Measurements from ENCODE around the gene SYNE1. TPM values are rescaled to one million over a fixed set of nuclear protein-coding genes. Genes with fewer than 3 reads are reported as not detected.

The SYNE1 gene
- polyA plus RNA-seq, 2 of the 4 experiments (the other 2 are of a cell fraction) = 10.5 to 28.5 TPM

DNA sequence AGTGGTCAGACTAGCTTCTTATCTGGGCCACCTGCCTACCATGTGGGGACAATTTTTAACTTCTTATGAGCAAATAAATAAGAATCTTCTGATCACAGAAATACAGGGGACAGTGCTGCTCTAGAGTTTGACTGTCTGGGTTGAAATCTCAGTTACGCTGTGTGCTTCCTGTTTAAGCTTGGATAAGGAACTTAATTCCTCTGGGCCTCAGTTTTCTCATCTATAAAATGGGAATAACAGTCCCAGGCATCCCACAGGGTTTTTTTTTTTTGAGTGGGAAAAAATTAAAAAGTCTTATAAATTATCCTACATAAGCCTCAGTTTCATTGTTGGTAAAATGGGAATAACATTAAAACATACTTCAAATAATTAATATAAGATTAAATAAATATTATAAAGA lies 488.8 kb downstream of the SYNE1 start:
- DNase-seq (ENCODE audit: low read depth in 1 of 2, low spot score in 1 of 2) (no peak), FAIRE-seq (no peak), ATAC-seq (no peak)
- 100% methylated on average over 1 of the region's 1 CpG for WGBS (ENCODE audit: missing lambda C conversion rate)
- no peak overlapping the region for H3K4me2 ChIP-seq
- no peaks in the 10 kb centered on the region for H3K9me3 ChIP-seq
- ChIA-PET POLR2A (no interaction called here), CTCF (no interaction called here)
- no peak overlapping the region for H3K27ac ChIP-seq
- H3K4me3 ChIP-seq = no peak overlapping the region
- H3K4me1 ChIP-seq = no peaks in the 10 kb centered on the region
- no peak for TF ChIP-seq CEBPB (IDR thresholded peaks at IDR 0.05)
- TF ChIP-seq, protein P1, sequence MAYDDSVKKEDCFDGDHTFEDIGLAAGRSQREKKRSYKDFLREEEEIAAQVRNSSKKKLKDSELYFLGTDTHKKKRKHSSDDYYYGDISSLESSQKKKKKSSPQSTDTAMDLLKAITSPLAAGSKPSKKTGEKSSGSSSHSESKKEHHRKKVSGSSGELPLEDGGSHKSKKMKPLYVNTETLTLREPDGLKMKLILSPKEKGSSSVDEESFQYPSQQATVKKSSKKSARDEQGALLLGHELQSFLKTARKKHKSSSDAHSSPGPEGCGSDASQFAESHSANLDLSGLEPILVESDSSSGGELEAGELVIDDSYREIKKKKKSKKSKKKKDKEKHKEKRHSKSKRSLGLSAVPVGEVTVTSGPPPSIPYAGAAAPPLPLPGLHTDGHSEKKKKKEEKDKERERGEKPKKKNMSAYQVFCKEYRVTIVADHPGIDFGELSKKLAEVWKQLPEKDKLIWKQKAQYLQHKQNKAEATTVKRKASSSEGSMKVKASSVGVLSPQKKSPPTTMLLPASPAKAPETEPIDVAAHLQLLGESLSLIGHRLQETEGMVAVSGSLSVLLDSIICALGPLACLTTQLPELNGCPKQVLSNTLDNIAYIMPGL (CRISPR knock-in tag; IDR thresholded peaks at IDR 0.05; ENCODE audit: borderline replicate concordance) = no peak
- TF ChIP-seq ZFP36 (IDR thresholded peaks at IDR 0.05; ENCODE audit: borderline replicate concordance, partially characterized antibody) = no peak
- TF ChIP-seq TFCP2L1 (CRISPR knock-in tag; IDR thresholded peaks at IDR 0.05) = no peak
- no peak for TF ChIP-seq EP300 (IDR thresholded peaks at IDR 0.05)
- TF ChIP-seq JUNB (IDR thresholded peaks at IDR 0.05) = no peak
- no peak for TF ChIP-seq MAFK (IDR thresholded peaks at IDR 0.05; ENCODE audit: partially characterized antibody)
- TF ChIP-seq, protein P2, sequence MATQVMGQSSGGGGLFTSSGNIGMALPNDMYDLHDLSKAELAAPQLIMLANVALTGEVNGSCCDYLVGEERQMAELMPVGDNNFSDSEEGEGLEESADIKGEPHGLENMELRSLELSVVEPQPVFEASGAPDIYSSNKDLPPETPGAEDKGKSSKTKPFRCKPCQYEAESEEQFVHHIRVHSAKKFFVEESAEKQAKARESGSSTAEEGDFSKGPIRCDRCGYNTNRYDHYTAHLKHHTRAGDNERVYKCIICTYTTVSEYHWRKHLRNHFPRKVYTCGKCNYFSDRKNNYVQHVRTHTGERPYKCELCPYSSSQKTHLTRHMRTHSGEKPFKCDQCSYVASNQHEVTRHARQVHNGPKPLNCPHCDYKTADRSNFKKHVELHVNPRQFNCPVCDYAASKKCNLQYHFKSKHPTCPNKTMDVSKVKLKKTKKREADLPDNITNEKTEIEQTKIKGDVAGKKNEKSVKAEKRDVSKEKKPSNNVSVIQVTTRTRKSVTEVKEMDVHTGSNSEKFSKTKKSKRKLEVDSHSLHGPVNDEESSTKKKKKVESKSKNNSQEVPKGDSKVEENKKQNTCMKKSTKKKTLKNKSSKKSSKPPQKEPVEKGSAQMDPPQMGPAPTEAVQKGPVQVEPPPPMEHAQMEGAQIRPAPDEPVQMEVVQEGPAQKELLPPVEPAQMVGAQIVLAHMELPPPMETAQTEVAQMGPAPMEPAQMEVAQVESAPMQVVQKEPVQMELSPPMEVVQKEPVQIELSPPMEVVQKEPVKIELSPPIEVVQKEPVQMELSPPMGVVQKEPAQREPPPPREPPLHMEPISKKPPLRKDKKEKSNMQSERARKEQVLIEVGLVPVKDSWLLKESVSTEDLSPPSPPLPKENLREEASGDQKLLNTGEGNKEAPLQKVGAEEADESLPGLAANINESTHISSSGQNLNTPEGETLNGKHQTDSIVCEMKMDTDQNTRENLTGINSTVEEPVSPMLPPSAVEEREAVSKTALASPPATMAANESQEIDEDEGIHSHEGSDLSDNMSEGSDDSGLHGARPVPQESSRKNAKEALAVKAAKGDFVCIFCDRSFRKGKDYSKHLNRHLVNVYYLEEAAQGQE (IDR thresholded peaks at IDR 0.05) = no peak
- no peak for TF ChIP-seq PHF8 (IDR thresholded peaks at IDR 0.05; ENCODE audit: borderline replicate concordance, low read depth)
- no peak for TF ChIP-seq HEYL (CRISPR knock-in tag; IDR thresholded peaks at IDR 0.05)
- TF ChIP-seq CHD4 (IDR thresholded peaks at IDR 0.05; ENCODE audit: borderline replicate concordance) = no peak
- TF ChIP-seq EHF (CRISPR knock-in tag; IDR thresholded peaks at IDR 0.05) = no peak
- no peak for TF ChIP-seq RNF2 (IDR thresholded peaks at IDR 0.05; ENCODE audit: borderline replicate concordance, low read depth)
- TF ChIP-seq HOXA7 (CRISPR knock-in tag; IDR thresholded peaks at IDR 0.05) = no peak

DNA sequence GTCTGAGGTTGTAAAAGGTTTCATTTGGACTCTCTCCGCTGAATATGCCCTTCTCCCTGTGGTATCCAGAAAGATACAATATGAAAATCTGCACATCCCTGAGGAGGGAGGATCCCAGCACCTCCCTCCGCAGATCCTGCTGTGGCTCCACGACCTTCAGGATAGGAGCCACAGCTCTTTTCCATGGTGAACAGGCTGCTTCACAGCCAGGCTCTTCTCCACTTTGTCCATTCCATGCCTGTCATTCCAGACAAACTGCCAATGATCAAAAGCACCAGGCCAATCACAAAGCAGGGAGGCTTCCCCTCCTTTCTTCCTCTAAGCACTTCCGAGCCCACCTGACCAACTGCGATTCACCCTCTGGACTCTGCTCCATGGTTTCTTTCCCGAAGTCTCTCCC lies 489.9 kb downstream of the SYNE1 start:
- Histone ChIP-seq H3K4me1 (no peaks in the 10 kb centered on the region), H3K4me2 (no peak overlapping the region), H3K9me3 (no peaks in the 10 kb centered on the region), H3K4me3 (no peak overlapping the region), H3K27ac (no peak overlapping the region)
- ChIA-PET CTCF (no interaction called here), POLR2A (no interaction called here)
- FAIRE-seq (no peak), ATAC-seq (no peak), DNase-seq (ENCODE audit: low read depth in 1 of 2, low spot score in 1 of 2) (no peak)
- WGBS (ENCODE audit: missing lambda C conversion rate) = 94% methylated on average over 6 of the region's 6 CpGs
- no peak for TF ChIP-seq MAZ (IDR thresholded peaks at IDR 0.05; ENCODE audit: borderline replicate concordance, low read depth, low read length)
- no peak for TF ChIP-seq RNF2 (IDR thresholded peaks at IDR 0.05; ENCODE audit: borderline replicate concordance, low read depth)
- TF ChIP-seq, protein P3, sequence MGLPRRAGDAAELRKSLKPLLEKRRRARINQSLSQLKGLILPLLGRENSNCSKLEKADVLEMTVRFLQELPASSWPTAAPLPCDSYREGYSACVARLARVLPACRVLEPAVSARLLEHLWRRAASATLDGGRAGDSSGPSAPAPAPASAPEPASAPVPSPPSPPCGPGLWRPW (IDR thresholded peaks at IDR 0.05) = no peak
- TF ChIP-seq, protein P4, sequence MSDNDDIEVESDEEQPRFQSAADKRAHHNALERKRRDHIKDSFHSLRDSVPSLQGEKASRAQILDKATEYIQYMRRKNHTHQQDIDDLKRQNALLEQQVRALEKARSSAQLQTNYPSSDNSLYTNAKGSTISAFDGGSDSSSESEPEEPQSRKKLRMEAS (IDR thresholded peaks at IDR 0.05) = no peak
- TF ChIP-seq CEBPB (IDR thresholded peaks at IDR 0.05) = no peak
- TF ChIP-seq GATA3 (IDR thresholded peaks at IDR 0.05; ENCODE audit: borderline replicate concordance) = no peak
- TF ChIP-seq EHMT2 (IDR thresholded peaks at IDR 0.05; ENCODE audit: low read depth) = no peak
- TF ChIP-seq, protein P5, sequence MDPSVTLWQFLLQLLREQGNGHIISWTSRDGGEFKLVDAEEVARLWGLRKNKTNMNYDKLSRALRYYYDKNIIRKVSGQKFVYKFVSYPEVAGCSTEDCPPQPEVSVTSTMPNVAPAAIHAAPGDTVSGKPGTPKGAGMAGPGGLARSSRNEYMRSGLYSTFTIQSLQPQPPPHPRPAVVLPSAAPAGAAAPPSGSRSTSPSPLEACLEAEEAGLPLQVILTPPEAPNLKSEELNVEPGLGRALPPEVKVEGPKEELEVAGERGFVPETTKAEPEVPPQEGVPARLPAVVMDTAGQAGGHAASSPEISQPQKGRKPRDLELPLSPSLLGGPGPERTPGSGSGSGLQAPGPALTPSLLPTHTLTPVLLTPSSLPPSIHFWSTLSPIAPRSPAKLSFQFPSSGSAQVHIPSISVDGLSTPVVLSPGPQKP (IDR thresholded peaks at IDR 0.05; ENCODE audit: low read depth, low read length) = no peak
- no peak for TF ChIP-seq CBX2 (IDR thresholded peaks at IDR 0.05; ENCODE audit: borderline replicate concordance, low read depth)
- no peak for TF ChIP-seq POLR2AphosphoS2 (conservative IDR thresholded peaks at IDR 0.05; ENCODE audit: low read length)
- TF ChIP-seq PHF8 (IDR thresholded peaks at IDR 0.05; ENCODE audit: borderline replicate concordance, low read depth) = no peak
- no peak for TF ChIP-seq POLR2A (IDR thresholded peaks at IDR 0.05; ENCODE audit: low read length)

All from A549 (cell line).